Cardiac muscle cell (in vitro differentiated cells and primary cell): ENCODE data around the gene WDR43. TPM values are rescaled to one million over a fixed set of nuclear protein-coding genes. Genes with fewer than 3 reads are reported as not detected.

Source experiments
- DNase-seq, 2 donors: peaks; one replicate each; pipeline versions ENCODE4 v3.0.0 to v3.0.0-alpha.2; 2010 to 2017; ENCODE audit warnings: low read depth in 1 of 2, low spot score in 1 of 2
- H3K27ac ChIP-seq: fragments of 200-600 bp; sonication (generic); 2 replicates; pipeline ENCODE4 v1.5.1; 2016
- H3K27me3 ChIP-seq: fragments of 200-600 bp; sonication (generic); 2 replicates; pipeline ENCODE4 v1.6.0; 2016; ENCODE audit warnings: control low read depth
- H3K36me3 ChIP-seq: fragments of 200-600 bp; sonication (generic); 2 replicates; pipeline ENCODE4 v1.5.1; 2016; ENCODE audit warnings: control low read depth
- H3K4me1 ChIP-seq: fragments of 200-600 bp; sonication (generic); 2 replicates; pipeline ENCODE4 v1.8.1; 2017; ENCODE audit warnings: low read depth, mild to moderate bottlenecking, mixed run types
- H3K4me3 ChIP-seq: fragments of 200-600 bp; sonication (generic); 2 replicates; pipeline ENCODE4 v1.5.1; 2016; ENCODE audit warnings: mild to moderate bottlenecking
- H3K9me3 ChIP-seq: fragments of 200-600 bp; sonication (generic); 2 replicates; pipeline ENCODE4 v1.5.1; 2017; ENCODE audit warnings: low read depth, mild to moderate bottlenecking, control low read depth
- polyA plus RNA-seq: library from polyadenylated mRNA; unstranded; fragments of >200 nt; fragmentation: Nextera tagmentation; extraction: Ambion mirVana; gene quantifications from 2 replicates; pipeline ENCODE4 v1.2.1, GENCODE V29; 2016
- total RNA-seq: library from RNA; depleted of rRNA; stranded (reverse); fragments of >200 nt; gene quantifications from 2 replicates; pipeline ENCODE4 v1.2.3, GENCODE V29; 2016
- TF ChIP-seq, protein P1 (sequence below): IDR thresholded peaks from 2 replicates; pipeline ENCODE4 v1.5.1; 2012; ENCODE audit warnings: low read depth, mild to moderate bottlenecking, low read length

The WDR43 gene
- total and polyA plus RNA-seq, 2 experiments from 2014 or later, result 16.9 to 34.1 TPM

GRCh38 chr2:28980368-28981015 lies 86.0 kb downstream of the WDR43 start:
- DNase-seq, result no peak
- H3K4me3 ChIP-seq, result no peak overlapping the region
- peaks cover 5% of the 10 kb centered on the region for H3K4me1 ChIP-seq
- no peaks in the 10 kb centered on the region for H3K36me3 ChIP-seq
- H3K27ac ChIP-seq, result no peak overlapping the region
- no peaks in the 10 kb centered on the region for H3K27me3 ChIP-seq
- TF ChIP-seq, protein P1, sequence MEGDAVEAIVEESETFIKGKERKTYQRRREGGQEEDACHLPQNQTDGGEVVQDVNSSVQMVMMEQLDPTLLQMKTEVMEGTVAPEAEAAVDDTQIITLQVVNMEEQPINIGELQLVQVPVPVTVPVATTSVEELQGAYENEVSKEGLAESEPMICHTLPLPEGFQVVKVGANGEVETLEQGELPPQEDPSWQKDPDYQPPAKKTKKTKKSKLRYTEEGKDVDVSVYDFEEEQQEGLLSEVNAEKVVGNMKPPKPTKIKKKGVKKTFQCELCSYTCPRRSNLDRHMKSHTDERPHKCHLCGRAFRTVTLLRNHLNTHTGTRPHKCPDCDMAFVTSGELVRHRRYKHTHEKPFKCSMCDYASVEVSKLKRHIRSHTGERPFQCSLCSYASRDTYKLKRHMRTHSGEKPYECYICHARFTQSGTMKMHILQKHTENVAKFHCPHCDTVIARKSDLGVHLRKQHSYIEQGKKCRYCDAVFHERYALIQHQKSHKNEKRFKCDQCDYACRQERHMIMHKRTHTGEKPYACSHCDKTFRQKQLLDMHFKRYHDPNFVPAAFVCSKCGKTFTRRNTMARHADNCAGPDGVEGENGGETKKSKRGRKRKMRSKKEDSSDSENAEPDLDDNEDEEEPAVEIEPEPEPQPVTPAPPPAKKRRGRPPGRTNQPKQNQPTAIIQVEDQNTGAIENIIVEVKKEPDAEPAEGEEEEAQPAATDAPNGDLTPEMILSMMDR, result no peak
- H3K9me3 ChIP-seq, result no peaks in the 10 kb centered on the region

- H3K27ac ChIP-seq, result no peak within 1 kb of the TSS
- TF ChIP-seq, protein P1, result no peak
- no peaks in the 10 kb centered on the region for H3K36me3 ChIP-seq
- H3K4me1 ChIP-seq, result peaks cover 5% of the 10 kb centered on the region
- no peaks in the 10 kb centered on the region for H3K9me3 ChIP-seq
- no peak within 1 kb of the TSS for H3K4me3 ChIP-seq
- H3K27me3 ChIP-seq, result no peaks in the 10 kb centered on the region
- DNase-seq, result peak in 1 of 2 donors; percentile 30
Observed at GRCh38 chr2:28981016-28981441, 86.6 kb downstream of the WDR43 start, which contains the start of gene TOGARAM2. TSS of gene TOGARAM2 (plus strand) at chr2:28981298. CDS start at chr2:28994835, 13,537 bp downstream.

- Histone ChIP-seq H3K27ac (no peak overlapping the region), H3K4me1 (peaks cover 1% of the 10 kb centered on the region), H3K27me3 (no peaks in the 10 kb centered on the region), H3K9me3 (no peaks in the 10 kb centered on the region), H3K36me3 (no peaks in the 10 kb centered on the region), H3K4me3 (no peak overlapping the region)
- no peak for DNase-seq
- TF ChIP-seq, protein P1, result no peak
Observed at GRCh38 chr2:28981620-28982376, 87.3 kb downstream of the WDR43 start.

DNA sequence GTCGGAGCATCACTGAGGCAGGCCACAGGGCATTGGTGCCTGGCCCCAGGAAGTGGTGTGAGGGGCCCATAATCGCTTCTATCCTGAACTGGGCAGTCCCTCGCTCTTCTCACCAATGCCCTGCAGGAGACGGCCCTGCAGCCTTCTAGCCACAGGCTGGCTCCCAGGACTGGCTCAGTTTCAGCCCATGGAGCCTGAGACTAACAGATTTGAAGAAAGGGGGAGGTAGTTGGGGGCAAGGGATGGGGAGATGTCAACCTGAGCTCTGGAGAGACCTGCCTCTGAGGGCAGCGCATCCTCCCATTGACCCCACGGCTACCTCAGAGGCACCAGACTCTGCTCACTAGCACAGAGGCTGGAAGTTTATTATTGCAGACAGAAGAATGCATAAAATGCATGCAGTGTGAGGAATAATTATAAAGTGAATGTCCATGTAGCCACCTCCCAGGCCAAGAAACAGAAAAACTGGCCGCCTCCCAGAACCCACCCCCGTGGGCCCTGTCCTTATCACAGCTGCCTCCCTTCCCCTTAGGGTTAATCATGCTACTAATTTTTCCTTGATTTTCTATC lies 88.0 kb downstream of the WDR43 start:
- Histone ChIP-seq H3K36me3 (no peaks in the 10 kb centered on the region), H3K4me3 (no peak overlapping the region), H3K9me3 (no peaks in the 10 kb centered on the region), H3K4me1 (no peaks in the 10 kb centered on the region), H3K27me3 (no peaks in the 10 kb centered on the region), H3K27ac (no peak overlapping the region)
- no peak for DNase-seq
- TF ChIP-seq, protein P1, result no peak

GRCh38 chr2:28986429-28986828 lies 92.0 kb downstream of the WDR43 start:
- Histone ChIP-seq H3K4me3 (no peak overlapping the region), H3K4me1 (no peaks in the 10 kb centered on the region), H3K9me3 (no peaks in the 10 kb centered on the region), H3K36me3 (no peaks in the 10 kb centered on the region), H3K27ac (no peak overlapping the region), H3K27me3 (no peaks in the 10 kb centered on the region)
- DNase-seq, result peak in 1 of 2 donors; percentile 36
- TF ChIP-seq, protein P1, result no peak
